ENCODE measurements around the gene THRB.
"Not testable (repeated sequence)": the region's sequence is repeated elsewhere in the genome, so short reads cannot be mapped to it uniquely, and the experiment has no call there.

Gene THRB

GRCh38 chr3:24136624-24137310 lies 357.9 kb downstream of the THRB start:
- DNase-seq: peak; percentile 6

DNA sequence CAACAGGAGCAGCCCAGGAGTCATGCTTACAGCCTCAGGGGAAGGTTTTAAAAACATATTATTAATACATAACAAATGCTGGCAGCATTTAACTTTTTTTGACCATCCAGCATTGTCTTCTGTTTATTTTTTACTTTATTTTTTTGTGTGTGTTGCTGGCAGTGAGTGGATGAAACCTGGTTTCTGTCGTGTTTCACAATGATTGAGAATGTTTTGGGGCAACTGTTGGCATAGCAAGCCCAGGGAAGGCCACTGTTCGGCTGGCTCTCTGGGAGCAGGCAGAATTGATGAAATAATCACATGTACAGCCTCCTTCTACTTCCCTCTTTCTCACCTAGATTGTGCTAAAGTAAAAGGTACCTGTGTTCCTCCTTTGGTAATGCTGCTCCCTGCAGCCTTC lies 359.4 kb downstream of the THRB start:
- DNase-seq: no peak

DNA sequence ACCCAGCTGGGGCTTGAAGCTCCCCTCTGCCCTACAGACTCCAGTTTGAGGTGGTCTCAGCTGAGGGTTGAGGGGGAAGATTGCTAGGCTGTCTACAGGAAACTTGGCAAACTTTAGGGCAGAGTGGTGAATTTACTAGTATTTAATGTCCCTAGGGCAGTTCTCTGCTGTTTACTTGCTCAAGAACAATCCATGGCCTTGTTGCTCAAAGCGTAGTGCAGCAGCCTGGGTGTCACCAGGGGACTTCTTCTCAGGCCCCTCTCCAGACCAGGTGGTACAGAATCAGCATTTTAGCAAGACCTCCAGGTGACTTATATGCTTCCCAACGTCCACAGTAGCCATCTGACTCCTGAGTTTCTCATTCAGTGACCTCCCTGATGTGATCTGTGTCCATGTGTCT lies 360.7 kb downstream of the THRB start:
- no peak for DNase-seq

GRCh38 chr3:24133436-24133835 lies 361.2 kb downstream of the THRB start:
- DNase-seq: no peak

DNA sequence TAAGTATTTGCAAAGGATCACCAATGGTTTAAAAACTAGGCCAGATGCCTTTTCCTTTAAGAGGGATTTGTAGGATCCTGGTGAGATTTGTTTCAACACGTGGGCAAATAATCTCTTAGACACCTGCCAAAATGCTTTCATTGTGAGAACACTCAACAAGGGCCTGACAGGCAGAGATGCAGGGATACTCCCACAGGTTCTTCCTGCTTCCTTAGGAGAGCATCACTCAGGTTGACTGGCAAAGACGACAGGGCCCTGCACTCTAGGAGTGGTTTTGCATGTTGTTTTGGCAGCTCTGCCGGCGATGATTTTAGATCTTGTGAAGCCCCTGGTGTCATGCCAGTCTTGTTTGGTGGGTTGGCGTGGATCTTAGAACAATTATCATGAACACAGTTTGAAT lies 365.1 kb downstream of the THRB start:
- DNase-seq: no peak

- DNase-seq: peak; percentile 63
Observed at GRCh38 chr3:24128199-24129005, 366.2 kb downstream of the THRB start.

GRCh38 chr3:24123596-24123995 lies 371.1 kb downstream of the THRB start:
- DNase-seq: peak; percentile 73

DNA sequence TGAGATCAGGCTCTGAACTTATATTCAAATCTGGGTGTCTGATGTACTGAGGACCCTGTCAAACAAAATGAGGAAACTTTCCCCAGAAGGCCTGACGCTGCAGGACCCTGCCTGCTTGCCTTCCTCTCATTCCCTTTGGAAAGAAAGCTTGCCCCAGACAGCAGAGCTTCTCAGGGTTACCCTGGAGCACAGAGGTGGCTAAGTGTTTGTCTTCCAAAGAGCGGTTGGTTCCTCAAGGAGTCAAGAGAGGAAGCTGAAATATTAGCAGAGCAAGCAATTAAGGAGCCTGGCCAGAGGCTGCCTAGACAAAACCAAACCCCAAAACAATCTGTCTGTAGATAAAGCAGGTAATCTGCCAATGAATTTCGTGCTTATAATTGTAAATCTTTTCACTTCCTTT lies 374.2 kb downstream of the THRB start:
- no peak for DNase-seq

DNA sequence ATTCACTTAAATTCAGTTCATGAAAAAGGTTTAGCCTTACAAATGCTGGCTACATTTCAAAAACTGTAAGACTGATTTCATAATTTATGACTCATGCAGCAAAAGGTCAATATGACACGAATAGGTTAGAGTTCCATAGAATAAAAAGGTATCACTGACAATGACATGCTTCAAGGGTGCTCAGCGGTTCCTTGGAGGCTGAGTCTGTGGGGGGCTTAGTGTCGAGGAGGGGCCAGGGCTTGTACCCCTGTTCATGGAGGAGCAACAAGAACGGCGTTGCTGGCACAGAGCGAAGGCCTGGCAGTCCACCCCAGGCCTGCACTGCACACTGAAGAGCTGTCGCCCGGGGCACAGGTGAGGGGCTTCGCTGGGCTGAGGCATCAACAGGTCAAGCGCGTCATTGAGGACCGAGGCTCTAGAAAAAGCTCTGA lies 375.3 kb downstream of the THRB start:
- DNase-seq: peak; percentile 55

- no peak for DNase-seq
Observed at GRCh38 chr3:24117508-24117907, 377.1 kb downstream of the THRB start.

- DNase-seq: no peak
Observed at GRCh38 chr3:24111711-24112110, 382.9 kb downstream of the THRB start.

DNA sequence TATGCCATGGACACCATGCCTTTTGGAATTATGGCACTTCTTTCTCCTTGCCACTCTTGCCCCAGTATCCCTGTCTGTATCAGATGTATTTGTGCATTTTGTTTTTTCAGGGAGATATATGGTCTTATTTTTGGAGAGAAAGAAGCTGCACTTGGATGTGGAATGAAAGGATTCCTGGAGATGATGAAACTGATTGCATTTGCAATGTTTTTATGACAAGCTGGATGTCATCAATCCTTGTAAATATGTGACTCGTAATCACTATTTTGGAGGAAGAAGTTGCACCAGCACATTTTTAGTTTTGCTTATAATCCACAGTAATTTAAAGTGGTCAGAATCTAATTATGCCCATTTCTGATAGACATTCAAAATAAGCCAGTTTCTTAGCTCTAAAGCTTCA lies 384.6 kb downstream of the THRB start:
- DNase-seq: peak; percentile 15

DNA sequence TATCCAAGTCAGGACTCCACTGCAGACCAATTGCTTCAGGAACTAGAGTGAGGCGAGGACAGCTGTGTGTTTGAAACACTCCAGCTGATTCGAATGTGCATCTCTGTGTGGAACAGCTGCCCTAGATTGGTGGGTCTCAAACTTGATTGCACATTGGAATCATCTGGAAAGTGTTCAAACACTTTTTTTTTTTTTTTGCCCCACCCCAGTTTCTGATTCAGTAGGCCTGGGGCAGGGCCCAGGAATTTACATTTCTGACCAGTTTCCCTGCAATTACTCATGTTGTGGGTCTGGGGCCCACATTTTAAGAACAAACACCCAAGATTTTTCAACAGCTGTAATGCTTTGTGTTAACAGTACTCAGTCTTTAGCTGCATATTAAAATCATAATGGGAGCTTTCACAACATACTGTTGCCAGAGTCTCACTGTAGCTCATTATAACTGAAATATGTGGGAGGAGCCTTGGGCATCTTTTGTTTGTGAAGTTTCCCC lies 392.9 kb downstream of the THRB start:
- peak; percentile 52 for DNase-seq

DNA sequence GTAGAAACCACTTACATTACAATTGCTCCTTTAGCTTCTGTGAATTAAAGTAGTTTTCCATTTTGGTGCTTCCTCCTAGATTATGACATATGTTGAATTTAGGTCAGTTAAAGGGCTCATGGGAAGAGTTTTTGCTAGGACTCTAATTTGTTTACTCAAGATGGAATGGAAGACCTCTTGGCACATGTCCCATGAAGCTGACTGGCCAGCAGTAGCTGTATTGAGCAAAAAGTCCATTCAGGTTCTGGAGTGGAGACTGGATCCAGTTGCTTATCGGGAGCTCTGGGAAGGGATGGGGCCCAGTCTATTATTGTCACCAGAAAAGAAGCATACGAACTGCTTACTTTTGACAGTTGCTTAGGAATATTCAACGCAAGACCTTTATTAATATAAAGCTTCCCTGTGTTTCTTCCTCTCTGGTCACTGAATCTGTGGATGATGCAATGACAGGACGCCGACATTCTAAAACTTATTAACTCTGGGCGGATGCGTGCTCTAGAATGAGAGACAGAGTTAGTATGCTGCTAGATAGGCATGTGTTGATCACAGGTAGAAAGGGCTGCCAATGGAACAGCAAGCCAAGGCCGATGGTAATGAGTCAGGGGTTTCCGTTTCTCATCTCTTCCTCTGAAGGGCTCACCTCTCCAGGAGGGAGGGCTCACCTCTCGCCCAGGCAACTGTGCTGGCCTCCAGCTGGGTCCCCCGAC lies 393.8 kb downstream of the THRB start:
- DNase-seq: no peak

GRCh38 chr3:24096695-24097290 lies 397.9 kb downstream of the THRB start:
- DNase-seq: no peak

- no peak for DNase-seq
Observed at GRCh38 chr3:24096271-24096670, 398.4 kb downstream of the THRB start.

DNA sequence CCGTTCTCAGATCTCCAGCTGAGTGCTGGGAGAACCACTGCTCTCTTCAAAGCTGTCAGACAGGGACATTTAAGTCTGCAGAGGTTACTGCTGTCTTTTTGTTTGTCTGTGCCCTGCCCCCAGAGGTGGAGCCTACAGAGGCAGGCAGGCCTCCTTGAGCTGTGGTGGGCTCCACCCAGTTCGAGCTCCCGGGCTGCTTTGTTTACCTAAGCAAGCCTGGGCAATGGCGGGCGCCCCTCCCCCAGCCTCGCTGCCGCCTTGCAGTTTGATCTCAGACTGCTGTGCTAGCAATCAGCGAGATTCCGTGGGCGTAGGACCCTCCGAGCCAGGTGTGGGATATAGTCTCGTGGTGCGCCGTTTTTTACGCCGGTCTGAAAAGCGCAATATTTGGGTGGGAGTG lies 399.8 kb downstream of the THRB start:
- not testable (repeated sequence) for DNase-seq

GRCh38 chr3:24088782-24089181 lies 405.9 kb downstream of the THRB start:
- DNase-seq: peak; percentile 41

DNA sequence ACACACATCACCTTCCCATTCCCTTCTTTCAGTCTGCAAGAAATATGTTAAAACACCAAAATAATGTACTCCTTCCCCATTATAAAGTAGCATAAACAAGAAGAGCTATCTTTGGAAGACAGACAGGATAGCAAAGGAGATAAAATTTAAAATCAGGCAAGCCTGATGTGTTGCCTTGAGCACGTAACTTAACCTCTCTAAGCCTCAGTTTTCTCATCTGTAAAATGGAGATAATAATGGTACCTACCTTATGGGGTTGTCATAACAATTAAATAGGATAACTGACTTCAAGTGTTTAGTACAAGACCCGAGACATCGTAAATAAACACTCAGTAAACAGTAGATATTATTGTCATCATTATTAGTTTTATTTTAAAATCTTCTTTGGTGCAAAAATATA lies 407.2 kb downstream of the THRB start:
- DNase-seq: no peak

- DNase-seq: peak; percentile 13
Observed at GRCh38 chr3:24086617-24087404, 407.8 kb downstream of the THRB start.

DNA sequence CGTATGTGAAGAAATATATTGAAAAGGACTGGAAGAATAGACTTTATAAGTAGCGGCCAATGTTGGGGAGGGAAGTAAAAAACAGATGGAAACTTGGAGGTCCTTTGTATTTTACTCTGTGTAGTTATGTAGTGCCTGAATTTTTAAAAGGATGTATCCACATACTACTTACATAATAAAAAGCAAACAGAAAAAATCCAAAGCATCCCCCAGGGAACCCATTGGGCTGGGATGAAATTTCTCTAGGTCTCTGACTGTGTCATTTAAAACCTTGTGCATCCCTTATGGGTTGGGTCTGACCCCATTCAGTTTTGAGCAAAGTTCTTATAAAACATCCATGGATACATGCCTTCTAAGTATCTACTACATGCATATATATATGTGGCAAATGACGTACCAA lies 408.4 kb downstream of the THRB start:
- DNase-seq: no peak

GRCh38 chr3:24072193-24072592 lies 422.5 kb downstream of the THRB start:
- no peak for DNase-seq
